Endothelial cell of umbilical vein (primary cell): ENCODE measurements around the gene PDCD11. TPM values are rescaled to one million over a fixed set of nuclear protein-coding genes. Genes with fewer than 3 reads are reported as not detected.
A peak's percentile ranks its signal among the peaks of the same experiment; 100 is the strongest.

Experiments used
- BruUV-seq: library from RNA; stranded (reverse); fragments of 400-500 nt; replicated peaks from 2 replicates; lab custom pipeline; 2021; lab: Mats Ljungman, UMichigan
- CTCF ChIA-PET: fragments of 300-600, 350-600 bp; sonication (Branson Sonifier 250); formaldehyde crosslinking; loops from one replicate; lab custom pipeline; 2021; ENCODE audit warnings: antibody characterized with exemption, inconsistent platforms; lab: Charles Lee
- POLR2A ChIA-PET: fragments of 300-600, 350-600 bp; sonication (Branson Sonifier 250); formaldehyde crosslinking; loops from one replicate; lab custom pipeline; 2021; ENCODE audit warnings: antibody characterized with exemption, inconsistent platforms; lab: Charles Lee
- DNase-seq: peaks from one replicate; pipeline ENCODE4 v3.0.0-alpha.2; 2011; ENCODE audit warnings: low read depth, low spot score
- FAIRE-seq: peaks from 2 replicates; lab custom pipeline; 2011; peaks lifted over from hg19 to GRCh38; lab: Jason Lieb, UNC
- H2AFZ ChIP-seq: 2 replicates; pipeline ENCODE4 v1.6.0; 2012; ENCODE audit warnings: low read depth, low read length, control low read depth, inconsistent platforms
- H3K27ac ChIP-seq: 2 replicates; pipeline ENCODE4 v1.5.1; 2011; ENCODE audit warnings: low read depth, mild to moderate bottlenecking, control low read depth, low read length, moderate library complexity; ENCODE audit not compliant: insufficient read depth
- H3K27me3 ChIP-seq, 2 experiments: 2 replicates each; pipeline versions ENCODE4 v1.6.0 to v1.6.1; 2011; ENCODE audit warnings: low read length in 2 of 2, mixed read lengths in 1 of 2; ENCODE audit not compliant: control insufficient read depth in 2 of 2, insufficient read depth in 2 of 2
- H3K36me3 ChIP-seq, 2 experiments: 2 replicates in 1 of 2; 3 replicates in 1 of 2; pipeline ENCODE4 v1.5.1; 2011; ENCODE audit warnings: low read length in 2 of 2, mild to moderate bottlenecking in 1 of 2, moderate library complexity in 1 of 2; ENCODE audit not compliant: control insufficient read depth in 2 of 2, insufficient read depth in 2 of 2; ENCODE audit errors: extremely low read depth in 1 of 2
- H3K4me1 ChIP-seq: 3 replicates; pipeline ENCODE4 v1.5.1; 2011; ENCODE audit warnings: mild to moderate bottlenecking, low read length; ENCODE audit not compliant: control insufficient read depth, insufficient read depth; ENCODE audit errors: extremely low read depth
- H3K4me2 ChIP-seq: 2 replicates; pipeline ENCODE4 v1.6.1; 2011; ENCODE audit warnings: low read length, control low read depth, mixed read lengths; ENCODE audit not compliant: insufficient read depth
- H3K4me3 ChIP-seq, 3 experiments: fragments of 200-600 bp in 1 of 3; sonication (generic), shearing (Covaris generic) in 1 of 3; replicated peaks in 1 of 3; 2 replicates each; pipeline ENCODE4 v1.5.1; 2011 to 2016; ENCODE audit warnings: control low read depth in 3 of 3, low read length in 3 of 3, mild to moderate bottlenecking in 2 of 3, inconsistent platforms in 1 of 3, low read depth in 1 of 3, moderate library complexity in 1 of 3; ENCODE audit not compliant: insufficient read depth in 1 of 3
- H3K79me2 ChIP-seq: 2 replicates; pipeline ENCODE4 v1.6.0; 2012; ENCODE audit warnings: low read length, inconsistent platforms; ENCODE audit not compliant: control insufficient read depth, insufficient read depth
- H3K9ac ChIP-seq: replicated peaks from 2 replicates; pipeline ENCODE3; 2011; ENCODE audit warnings: low read length, control low read depth; ENCODE audit not compliant: insufficient read depth; ENCODE audit errors: extremely low read depth
- H3K9me1 ChIP-seq: replicated peaks from 3 replicates; pipeline ENCODE4 v1.6.0; 2011; ENCODE audit warnings: mild to moderate bottlenecking, low read length; ENCODE audit not compliant: control insufficient read depth, insufficient read depth; ENCODE audit errors: extremely low read depth
- H3K9me3 ChIP-seq: replicated peaks from 2 replicates; pipeline ENCODE4 v1.5.1; 2012; ENCODE audit warnings: low read length, inconsistent platforms; ENCODE audit not compliant: control insufficient read depth, insufficient read depth
- H4K20me1 ChIP-seq: replicated peaks from 2 replicates; pipeline ENCODE3; 2011; ENCODE audit warnings: mild to moderate bottlenecking, low read length; ENCODE audit not compliant: control insufficient read depth, insufficient read depth; ENCODE audit errors: extremely low read depth
- FOS ChIP-seq: IDR thresholded peaks from 2 replicates; pipeline ENCODE4 v1.6.1; 2011; ENCODE audit warnings: mild to moderate bottlenecking, low read length, moderate library complexity, borderline replicate concordance; ENCODE audit not compliant: insufficient read depth
- GATA2 ChIP-seq: IDR thresholded peaks from 2 replicates; pipeline ENCODE4 v1.7.0; 2011; ENCODE audit warnings: low read depth, mild to moderate bottlenecking, moderate library complexity, mixed read lengths, low read length; ENCODE audit not compliant: insufficient read length, insufficient read depth
- JUN ChIP-seq: IDR thresholded peaks from 2 replicates; pipeline ENCODE4 v1.6.1; 2011; ENCODE audit warnings: borderline replicate concordance, low read depth; ENCODE audit not compliant: insufficient read length, insufficient read depth
- MAX ChIP-seq: IDR thresholded peaks from 2 replicates; pipeline ENCODE4 v1.6.1; 2011; ENCODE audit not compliant: insufficient read depth, insufficient read length
- MYC ChIP-seq: IDR thresholded peaks from one replicate; pipeline ENCODE4 v1.6.1; 2011; ENCODE audit warnings: mild to moderate bottlenecking, low read depth, low read length
- POLR2AphosphoS5 ChIP-seq: IDR thresholded peaks from 2 replicates; pipeline ENCODE4 v1.6.1; 2012; ENCODE audit warnings: low read depth, mild to moderate bottlenecking, control low read depth, low read length, moderate library complexity; ENCODE audit not compliant: insufficient read depth
- dilution Hi-C: fragments of 300-500 bp; cut with MboI; formaldehyde crosslinking; loops from one replicate; pipeline ENCODE4 v1.15.0; 2019; ENCODE audit warnings: low sequenced_read_pairs; ENCODE audit not compliant: extremely low pct_ligation_motif_present
- intact Hi-C: fragments of 100-400 bp; cut with micrococcal nuclease; formaldehyde crosslinking; loops from one replicate; pipeline ENCODE4 v1.10.0; 2022
- polyA plus RNA-seq, 4 experiments: library from polyadenylated mRNA; depleted of rRNA in 3 of 4; stranded (reverse) in 3 of 4; unstranded in 1 of 4; fragments of >200 nt; gene quantifications; 2 replicates each; pipeline versions ENCODE4 v1.2.1 to v1.2.3, GENCODE V29; 2011 to 2012; ENCODE audit warnings: missing spikeins in 1 of 4
- total RNA-seq: library from RNA; stranded (reverse); gene quantifications from 2 replicates; pipeline ENCODE4 v1.2.3, GENCODE V29; 2021
- TF ChIP-seq, protein P1 (sequence below), 2 donors: IDR thresholded peaks; 1 replicate in 1 of 2; 2 replicates in 1 of 2; pipeline ENCODE4 v1.5.1; 2011; ENCODE audit warnings: low read length in 2 of 2, mild to moderate bottlenecking in 2 of 2, moderate library complexity in 2 of 2, control low read depth in 1 of 2, inconsistent platforms in 1 of 2, low read depth in 1 of 2; ENCODE audit not compliant: insufficient read depth in 1 of 2; ENCODE audit errors: extremely low read depth in 1 of 2

PDCD11 gene
- total and polyA plus RNA-seq, 2 donors (not counting 3 experiments of a cell fraction or from before 2014, with no cell fraction given): 12.6 to 52.7 TPM

DNA sequence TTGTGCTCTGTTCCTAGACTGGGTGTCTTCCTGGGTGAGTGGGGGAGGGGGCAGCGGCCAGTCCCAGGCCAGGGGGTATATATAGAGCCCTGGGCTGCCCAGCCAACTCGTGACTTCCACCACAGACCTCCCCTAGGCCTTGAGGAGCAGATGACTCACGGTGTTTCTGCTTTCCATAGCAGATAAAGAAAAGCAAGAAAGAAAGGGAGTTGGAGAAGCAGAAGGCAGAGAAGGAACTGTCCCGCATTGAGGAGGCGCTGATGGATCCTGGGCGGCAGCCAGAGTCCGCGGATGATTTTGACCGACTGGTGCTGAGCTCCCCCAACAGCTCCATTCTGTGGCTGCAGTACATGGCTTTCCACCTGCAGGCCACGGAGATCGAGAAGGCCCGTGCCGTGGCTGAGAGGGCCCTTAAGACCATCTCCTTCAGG is 45.6 kb downstream of the PDCD11 start:
- Histone ChIP-seq H3K79me2 (no peaks in the 10 kb centered on the region), H3K27me3 (no peaks in the 10 kb centered on the region), H3K4me1 (peaks cover 27% of the 10 kb centered on the region), H3K9me3 (no peaks in the 10 kb centered on the region), H3K4me2 (no peak overlapping the region), H3K9ac (no peak overlapping the region), H2AFZ (no peak overlapping the region), H3K27ac (no peak overlapping the region), H3K4me3 (no peak overlapping the region), H4K20me1 (no peaks in the 10 kb centered on the region), H3K36me3 (peaks cover 28 to 61% of the 10 kb centered on the region in 2 experiments), H3K9me1 (no peaks in the 10 kb centered on the region)
- DNase-seq (no peak), FAIRE-seq (no peak)
- TF ChIP-seq GATA2: no peak
- no peak for TF ChIP-seq FOS
- no peak for TF ChIP-seq MYC
- dilution Hi-C loops (no loop called here), intact Hi-C loops (no loop called here)
- ChIA-PET POLR2A (no interaction called here), CTCF (no interaction called here)
- BruUV-seq: no TSS peak

DNA sequence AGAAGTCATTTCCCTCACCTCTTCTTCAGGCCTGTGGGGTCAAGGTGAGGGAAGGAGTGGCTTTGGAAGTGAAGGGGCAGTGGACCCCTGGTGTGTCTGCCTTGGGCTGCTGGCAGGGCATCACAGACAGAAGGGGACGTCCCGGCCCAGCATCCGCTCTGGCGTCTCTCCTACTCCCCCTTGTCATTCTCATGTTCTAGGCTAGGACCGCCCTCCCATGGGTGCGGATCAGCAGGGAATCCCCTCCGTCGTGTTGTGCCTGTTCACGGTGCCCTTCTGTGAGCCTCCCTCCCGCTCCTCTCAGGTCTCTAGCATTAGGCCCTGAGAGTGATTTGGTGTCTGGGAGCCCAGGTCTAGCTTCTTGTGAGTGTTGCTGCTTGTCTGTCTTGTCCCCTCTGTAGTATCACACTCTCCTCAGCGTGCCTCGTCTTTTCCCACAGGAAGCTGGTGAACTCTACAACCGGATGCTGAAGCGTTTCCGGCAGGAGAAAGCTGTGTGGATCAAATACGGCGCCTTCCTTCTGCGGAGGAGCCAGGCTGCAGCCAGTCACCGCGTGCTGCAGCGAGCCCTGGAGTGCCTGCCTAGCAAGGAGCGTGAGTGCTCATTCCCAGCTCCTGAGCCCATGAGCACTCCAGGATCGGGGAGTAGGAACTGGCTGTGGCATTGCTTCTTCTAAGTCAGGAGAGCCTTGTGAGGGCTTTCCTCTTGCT is 47.2 kb downstream of the PDCD11 start:
- FAIRE-seq: peak; percentile 69
- Histone ChIP-seq H3K27ac (no peak overlapping the region), H2AFZ (no peak overlapping the region), H3K4me1 (peaks cover 28% of the 10 kb centered on the region), H3K9me3 (no peaks in the 10 kb centered on the region), H3K36me3 (peaks cover 30 to 59% of the 10 kb centered on the region in 2 experiments), H3K27me3 (no peaks in the 10 kb centered on the region), H3K4me2 (no peak overlapping the region), H3K79me2 (peaks cover 7% of the 10 kb centered on the region), H4K20me1 (no peaks in the 10 kb centered on the region), H3K9ac (no peak overlapping the region), H3K4me3 (no peak overlapping the region), H3K9me1 (no peaks in the 10 kb centered on the region)
- intact Hi-C loops (no loop called here), dilution Hi-C loops (no loop called here)
- no peak for DNase-seq
- ChIA-PET POLR2A (no interaction called here), CTCF (no interaction called here)
- no TSS peak for BruUV-seq
- no peak for TF ChIP-seq JUN
- TF ChIP-seq MYC: no peak
- TF ChIP-seq MAX: no peak
- TF ChIP-seq FOS: no peak
- TF ChIP-seq GATA2: no peak
- TF ChIP-seq, protein P1, sequence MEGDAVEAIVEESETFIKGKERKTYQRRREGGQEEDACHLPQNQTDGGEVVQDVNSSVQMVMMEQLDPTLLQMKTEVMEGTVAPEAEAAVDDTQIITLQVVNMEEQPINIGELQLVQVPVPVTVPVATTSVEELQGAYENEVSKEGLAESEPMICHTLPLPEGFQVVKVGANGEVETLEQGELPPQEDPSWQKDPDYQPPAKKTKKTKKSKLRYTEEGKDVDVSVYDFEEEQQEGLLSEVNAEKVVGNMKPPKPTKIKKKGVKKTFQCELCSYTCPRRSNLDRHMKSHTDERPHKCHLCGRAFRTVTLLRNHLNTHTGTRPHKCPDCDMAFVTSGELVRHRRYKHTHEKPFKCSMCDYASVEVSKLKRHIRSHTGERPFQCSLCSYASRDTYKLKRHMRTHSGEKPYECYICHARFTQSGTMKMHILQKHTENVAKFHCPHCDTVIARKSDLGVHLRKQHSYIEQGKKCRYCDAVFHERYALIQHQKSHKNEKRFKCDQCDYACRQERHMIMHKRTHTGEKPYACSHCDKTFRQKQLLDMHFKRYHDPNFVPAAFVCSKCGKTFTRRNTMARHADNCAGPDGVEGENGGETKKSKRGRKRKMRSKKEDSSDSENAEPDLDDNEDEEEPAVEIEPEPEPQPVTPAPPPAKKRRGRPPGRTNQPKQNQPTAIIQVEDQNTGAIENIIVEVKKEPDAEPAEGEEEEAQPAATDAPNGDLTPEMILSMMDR (IDR thresholded peaks at IDR 0.05; ENCODE audit: extremely low read depth in 1 of 2, insufficient read depth in 1 of 2, low read depth in 1 of 2, low read length in 2 of 2): no peak
- TF ChIP-seq POLR2AphosphoS5: no peak
